NB4 (cell line): ENCODE results near the gene NAA20.

Experiments
- CTCF ChIP-seq: IDR thresholded peaks from one replicate; pipeline ENCODE4 v1.5.1; 2012; ENCODE audit warnings: low read depth, low read length
- MAX ChIP-seq: IDR thresholded peaks from 2 replicates; pipeline ENCODE4 v1.6.1; 2011; ENCODE audit warnings: low read depth, low read length
- POLR2A ChIP-seq: IDR thresholded peaks from 2 replicates; pipeline ENCODE4 v1.6.1; 2011; ENCODE audit warnings: mild to moderate bottlenecking; ENCODE audit not compliant: insufficient read length; ENCODE audit errors: extremely low read depth

DNA sequence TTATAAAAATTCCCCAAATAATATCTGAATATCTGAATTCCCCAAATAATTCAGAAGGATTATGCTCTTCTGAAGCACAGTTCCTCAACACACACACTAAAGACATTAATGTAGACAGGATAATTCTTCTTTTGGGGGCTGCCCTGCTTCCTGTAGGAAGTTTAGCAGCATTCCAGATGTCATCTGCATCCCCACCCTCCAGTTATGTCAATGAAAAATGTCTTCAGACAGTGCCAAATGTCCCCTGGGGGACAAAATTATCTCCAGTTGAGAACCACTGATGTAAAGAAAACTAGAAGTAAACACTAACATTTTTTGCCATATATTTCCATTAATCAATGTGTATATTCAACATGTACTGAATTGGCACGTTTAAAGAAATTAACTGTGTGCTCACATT, 25.9 kb upstream of the NAA20 start:
- TF ChIP-seq MAX (no peak), CTCF (no peak), POLR2A (no peak)
